GM19438 (cell line): Measurements from ENCODE around the gene FRMD4A.

Experiments used
- ATAC-seq: cut with Tn5 transposase; IDR thresholded peaks from one replicate; pipeline ENCODE4 v1.9.1; 2021; ENCODE audit warnings: low read depth; ENCODE audit not compliant: unreplicated experiment

The FRMD4A gene

DNA sequence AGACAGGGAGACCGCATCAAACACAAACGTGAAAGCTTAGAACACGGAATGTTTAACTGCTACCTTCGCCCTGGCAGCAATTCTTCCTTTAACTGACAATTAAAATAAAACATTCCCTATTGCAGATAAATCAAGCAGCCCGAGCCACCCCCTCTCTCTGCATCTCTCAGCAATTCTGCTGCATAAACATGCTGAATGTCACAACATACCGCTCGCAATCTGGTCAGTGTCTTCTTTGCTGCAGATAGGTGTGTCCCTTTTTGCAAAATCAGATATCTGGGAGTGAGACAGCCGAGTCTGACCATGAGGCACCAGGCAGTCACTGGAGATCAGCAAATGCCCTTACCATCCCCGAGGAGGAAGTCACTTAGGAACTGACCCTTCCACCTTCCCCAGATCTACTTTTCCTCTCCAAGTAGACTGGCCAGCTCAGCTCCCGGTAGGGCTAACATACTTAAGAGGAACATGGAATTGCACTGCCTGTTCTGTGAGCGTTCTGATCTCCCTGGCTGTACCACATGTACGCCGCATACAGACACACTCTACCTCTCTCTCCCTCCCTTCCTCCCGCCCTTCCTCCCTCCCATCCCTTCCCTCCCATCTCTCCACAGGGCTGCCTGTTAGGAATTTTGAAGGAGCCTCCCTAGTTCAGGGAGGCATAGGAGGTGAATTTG is at the start of gene FRMD4A:
Gene FRMD4A (minus strand): TSS at position 537 of the 674 bp plus-strand sequence.
- no peak for ATAC-seq

DNA sequence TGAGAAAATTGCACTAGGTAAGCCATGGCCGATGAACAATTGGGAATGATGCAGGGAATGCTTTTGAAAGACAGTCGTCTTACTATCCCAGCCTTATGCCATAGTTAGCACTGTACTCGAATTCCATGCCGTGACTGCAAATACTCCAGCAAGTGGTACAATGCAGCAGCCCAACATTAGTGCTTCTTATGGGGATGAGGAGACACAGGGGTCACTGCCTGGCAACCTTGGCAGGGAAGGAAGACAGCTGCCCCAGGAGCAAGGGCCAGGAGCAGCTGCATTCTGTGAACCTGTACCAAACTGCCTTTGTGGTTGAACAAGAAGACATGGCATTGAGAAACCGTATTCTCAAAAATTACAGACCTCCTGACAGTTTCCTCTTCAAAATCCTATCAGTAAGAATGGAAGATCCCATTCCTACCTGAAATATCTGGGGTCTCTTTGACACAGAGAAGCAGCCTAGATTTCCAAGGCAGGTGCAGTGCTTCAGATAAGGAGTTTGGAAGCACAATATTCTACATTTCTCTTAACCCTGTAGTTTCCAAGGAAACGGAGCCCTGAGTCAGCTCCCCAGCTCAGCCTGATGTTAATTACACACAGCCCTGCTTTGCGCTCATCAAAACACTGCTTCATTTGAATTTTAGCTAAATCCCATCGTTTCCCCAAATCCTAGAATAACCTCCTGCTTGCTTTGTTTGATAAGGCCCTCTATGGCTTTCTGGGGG is 49.0 kb upstream of the FRMD4A start:
- ATAC-seq = no peak

DNA sequence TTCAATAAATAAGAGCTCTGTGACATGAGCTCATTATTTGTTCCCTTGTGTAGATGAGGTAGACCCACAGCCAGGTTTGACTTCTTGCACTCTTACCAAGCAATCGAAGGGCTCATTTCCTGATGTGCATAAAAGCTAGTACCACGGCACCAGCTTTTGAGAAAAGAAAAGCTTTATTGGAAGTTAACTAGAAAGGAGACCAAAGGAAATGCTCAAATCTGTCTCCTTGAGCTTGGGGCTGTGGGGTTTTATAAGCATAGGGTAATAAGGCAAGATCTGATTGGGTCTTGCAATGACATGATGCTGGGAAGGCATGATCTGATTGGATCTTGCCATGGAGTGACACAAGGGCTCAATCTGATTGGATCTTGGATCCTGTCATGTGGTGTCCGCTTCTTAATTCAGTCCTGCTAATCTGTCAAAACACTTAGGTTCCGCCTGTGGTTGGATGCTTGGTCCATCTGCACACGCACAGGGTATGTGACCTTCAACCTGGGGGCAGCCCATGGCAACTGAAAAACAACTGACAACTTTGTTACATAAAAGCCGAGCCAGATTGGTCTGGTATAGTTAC is 47.8 kb upstream of the FRMD4A start:
- no peak for ATAC-seq

DNA sequence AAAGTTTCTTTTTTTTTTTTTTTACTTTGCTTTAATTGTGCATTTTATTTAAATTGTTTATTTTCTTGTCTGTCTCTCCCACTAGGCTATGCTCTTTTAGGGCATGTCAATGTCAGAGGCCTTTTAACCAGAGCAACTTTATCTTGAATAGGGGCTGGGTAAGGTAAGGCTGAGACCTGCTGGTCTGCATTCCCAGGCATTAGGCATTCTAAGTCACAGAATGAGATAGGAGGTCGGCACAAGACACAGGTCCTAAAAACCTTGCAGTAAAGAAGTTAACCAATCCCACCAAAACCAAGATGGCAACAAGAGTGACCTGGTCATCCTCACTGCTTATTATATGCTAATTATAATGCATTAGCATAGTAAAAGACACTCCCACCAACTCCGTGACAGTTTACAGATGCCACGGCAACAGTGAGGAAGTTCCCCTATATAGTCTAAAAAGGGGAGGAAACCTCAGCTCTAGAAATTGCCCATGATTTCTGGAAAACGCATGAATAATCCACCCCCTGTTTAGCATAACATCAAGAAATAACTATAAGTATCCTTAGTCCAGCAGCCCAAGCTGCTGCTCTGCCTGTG is 47.0 kb upstream of the FRMD4A start:
- ATAC-seq = no peak

DNA sequence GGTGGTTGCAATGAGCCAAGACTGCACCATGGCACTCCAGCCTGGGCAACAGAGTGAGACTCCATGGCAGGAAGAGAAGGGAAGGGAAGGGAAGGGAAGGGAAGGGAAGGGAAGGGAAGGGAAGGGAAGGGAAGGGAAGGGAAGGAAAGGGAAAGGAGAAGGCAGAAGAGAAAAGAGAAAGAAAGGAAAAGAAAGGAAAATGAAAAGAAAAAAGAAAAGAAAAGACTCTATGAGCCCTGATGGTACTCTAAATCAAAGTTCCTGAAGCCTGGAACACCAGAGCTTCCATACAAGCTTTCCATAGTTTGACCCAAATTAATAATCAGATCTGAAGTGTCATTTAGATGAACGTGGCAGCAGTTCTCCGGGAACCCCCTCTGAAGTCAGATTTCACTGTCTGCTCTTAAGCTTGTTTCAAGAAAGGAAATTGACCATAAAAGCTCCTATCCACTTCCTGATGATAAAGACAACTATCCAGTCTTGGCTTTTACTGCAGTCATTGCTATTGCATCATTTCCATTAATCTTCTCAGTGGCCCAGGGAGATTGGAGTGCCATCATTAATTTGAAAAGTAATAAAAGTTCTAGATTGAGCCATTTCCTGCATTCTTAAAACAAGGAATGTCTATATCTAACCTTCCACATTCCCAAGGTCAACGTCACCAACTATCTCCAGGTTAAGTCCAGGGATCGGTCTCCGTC is 44.2 kb upstream of the FRMD4A start:
- no peak for ATAC-seq

DNA sequence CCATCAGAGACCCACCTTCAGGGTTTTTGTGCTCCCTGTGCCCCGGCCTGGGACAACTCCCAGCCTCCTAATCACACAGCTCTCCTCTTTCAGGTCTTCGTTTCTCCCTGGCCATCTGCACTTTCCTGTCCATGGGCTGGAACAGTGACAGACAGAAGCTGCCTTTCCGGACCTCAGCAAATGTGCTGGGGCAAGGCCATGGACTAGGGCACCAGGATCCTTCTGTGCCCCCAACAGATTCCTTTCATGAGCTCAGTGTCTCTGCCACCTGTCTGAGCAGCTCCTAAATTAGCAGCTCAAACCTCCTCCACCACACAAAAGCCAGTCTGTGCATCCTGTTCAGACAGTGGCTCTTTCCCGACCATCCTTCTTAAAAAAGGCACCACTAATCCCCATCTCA is 41.9 kb upstream of the FRMD4A start:
- ATAC-seq = no peak

DNA sequence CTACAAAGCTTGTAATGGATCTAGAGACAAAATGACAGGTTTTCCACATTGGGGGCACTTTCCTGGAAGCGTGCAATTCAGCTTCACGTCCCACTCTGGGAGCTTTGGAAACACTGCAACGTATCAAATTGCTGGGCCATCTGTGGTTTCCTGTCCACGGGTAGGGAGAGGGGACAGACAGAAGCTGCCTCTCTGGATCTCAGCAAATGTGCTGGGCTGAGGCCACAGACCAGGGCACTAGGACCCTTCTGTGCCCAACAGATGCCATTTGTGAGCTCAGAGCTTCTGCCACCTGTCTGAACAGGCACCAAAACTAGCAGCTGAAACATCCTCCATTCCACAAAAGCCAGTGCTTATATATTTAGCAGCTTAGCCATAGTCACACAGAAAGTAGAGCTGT is 40.9 kb upstream of the FRMD4A start:
- no peak for ATAC-seq

DNA sequence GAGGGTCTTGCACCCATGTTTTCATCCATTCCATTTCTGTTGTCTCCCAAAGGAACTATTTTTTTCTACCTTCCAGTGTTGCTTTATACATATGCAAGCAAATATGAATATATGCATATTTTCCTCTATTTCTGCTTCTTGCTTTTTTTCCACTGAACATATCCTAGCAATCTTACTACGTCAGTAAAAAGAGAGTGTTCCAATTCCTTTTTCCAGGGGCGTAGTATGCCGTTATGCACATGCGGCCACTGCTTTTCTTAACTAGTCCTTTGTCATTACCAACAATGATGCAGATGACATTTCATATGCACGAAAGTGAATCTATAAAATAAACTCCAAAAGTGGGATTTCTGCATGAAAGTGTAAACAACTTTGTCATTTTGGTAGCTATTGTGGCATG is 40.2 kb upstream of the FRMD4A start:
- ATAC-seq = no peak

DNA sequence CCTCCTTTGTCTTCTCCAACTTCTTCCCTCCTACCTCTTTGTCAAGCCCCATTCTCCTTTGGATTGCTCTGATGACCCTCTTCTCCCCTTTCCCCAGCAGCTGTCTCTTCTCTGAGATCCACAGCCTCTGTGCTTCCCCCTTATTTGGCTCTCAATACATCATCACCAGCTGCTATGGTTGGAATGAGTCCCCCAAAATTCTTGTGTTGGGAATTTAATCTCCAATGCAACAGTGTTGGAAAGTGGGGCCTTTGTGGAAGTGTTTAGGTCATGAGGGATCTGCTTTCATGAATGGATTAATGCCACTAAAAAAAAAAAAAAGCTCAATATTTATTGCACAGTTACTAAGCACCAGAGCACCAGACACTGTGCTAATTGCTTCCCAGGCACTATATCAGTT is 39.2 kb upstream of the FRMD4A start:
- no peak for ATAC-seq

DNA sequence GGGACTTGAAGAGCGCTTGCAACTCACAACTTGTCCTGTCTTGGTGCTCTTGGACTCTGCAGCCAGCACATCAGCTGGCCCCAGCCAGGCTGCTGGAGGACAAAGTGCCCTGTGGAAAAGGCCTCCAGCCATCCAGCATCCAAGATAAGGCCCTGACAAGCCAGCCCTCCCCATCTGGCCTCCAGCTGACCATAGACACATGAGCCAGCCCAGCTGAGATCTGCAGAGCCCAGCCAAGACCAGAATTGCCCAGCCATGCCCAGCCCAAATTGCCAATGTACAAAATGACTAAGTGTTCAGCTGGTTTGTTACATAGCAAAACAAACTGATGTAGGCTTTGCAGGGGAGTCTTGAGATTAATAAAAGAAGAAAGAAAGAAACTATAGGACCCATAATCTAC is 36.0 kb upstream of the FRMD4A start:
- no peak for ATAC-seq

DNA sequence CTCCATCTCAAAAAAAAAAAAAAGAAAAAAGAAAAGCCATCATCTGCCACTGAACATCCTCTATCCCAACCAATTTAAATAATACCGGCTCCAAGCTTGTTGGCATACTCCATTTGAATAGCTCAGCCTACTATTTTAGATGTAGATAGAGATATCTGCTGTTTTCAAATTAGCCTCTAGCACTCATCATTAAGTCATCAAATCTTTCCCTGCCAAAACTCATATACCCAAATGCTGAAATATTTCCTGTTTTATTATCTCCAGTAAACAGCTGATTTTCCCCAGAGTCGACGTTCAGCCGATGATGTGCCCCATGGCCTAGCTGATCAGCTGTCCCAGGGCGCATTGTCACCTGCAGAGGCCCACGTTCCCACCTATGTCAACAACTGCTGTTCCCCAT is 34.5 kb upstream of the FRMD4A start:
- no peak for ATAC-seq

DNA sequence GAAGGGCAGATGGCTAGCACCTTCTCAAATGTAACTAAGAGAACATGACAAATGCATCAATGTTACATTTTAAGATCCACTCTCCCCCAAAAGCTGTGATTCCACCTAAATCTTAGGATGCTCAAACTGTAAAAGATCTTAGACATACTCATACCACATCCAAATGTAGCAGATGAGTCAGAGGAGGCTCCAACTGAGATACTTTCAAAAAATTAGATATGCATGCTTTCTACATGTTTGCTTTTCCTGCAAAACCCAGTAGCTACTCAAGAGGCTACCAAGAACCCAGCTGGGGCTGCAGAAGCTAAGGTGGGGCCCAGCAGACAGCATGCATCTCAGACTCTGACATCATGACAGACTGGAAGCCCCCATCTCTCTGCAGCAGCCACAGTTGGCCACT is 31.4 kb upstream of the FRMD4A start:
- no peak for ATAC-seq

DNA sequence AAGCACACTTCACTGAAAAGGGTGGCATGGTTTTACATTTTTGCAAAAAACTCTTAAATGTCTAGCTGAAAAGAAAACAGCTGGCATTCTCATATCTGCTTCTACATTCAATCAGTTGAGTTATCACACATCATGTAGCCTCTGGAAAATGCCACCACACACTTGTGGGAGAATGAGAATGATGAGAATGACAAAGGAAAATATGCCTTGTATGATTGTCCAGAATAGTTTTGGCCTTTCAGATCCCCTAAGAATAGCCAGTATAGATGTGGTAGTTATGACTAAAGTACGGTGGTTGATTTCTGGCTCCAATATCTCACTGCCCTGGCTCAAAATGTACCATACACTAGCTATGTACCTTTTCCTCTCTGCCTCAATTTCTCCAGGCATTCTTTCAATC is 30.2 kb upstream of the FRMD4A start:
- no peak for ATAC-seq

DNA sequence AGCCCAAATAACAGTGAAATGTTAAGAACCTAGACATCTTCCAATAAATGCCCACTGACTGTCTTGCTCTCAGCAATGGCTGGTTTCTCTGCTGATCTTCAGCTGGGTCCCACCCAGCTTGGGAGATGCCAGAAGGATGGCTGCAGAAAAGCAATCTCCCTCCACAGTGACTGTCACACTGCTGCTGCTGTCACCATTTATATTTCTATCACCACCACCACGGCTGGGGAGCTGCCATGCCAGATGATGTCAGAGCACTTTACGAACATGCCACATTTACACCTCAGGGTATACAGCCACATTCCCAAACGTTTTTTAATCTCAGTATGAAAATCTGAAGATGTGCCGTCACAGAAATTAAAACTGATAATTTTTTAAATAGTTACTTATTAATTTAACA is 29.8 kb upstream of the FRMD4A start:
- ATAC-seq = no peak

DNA sequence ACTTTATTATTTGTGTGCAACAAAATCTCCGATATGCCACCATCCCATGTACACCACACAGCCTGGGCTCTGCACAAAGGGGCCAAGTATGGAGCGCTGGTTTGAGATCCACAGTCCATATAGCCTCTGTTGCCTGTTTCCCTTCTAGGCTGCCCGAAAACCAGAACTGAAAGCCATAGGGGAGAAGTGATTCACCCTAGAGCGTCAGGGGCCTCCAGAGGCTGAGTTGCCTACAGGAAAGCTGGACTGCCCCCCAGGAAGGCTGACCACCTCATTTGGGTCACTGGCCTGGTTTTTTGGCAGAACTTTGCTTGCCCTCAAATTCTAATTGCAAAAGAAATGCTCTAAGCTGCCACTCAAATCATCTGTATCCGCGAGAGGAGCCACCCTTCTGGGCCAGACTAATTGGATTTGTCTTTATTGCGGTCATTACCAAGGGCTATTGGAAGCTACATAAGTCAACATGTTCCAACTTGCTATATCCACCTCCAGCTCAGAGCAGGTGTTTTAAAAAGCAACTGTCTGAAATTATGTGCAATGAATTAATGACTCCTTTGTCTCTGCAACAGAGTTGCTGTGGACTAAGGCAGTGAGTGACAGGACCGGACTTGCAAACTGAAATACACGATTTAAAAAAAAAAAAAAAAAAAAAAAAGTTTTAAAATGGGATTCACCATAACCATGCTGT is 28.3 kb upstream of the FRMD4A start:
- ATAC-seq = no peak

DNA sequence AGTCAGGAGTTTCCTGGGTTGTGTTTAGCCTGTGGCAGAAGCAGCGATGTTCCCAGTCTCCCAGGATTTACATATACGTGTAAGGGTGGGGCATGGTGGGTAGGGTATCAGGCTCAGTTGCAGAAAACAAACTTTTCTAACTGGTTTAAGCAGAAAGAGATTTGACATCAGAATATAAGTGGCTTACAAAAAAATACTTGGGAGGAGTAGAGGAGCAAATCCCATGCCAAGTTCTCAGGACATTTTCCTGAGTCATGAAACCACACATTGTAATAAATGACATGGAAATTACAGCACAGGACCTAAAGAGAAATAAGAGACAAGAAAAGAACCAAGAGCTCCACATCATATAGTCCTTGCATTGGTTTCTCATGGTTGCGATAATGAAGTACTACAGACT is 26.2 kb upstream of the FRMD4A start:
- no peak for ATAC-seq

DNA sequence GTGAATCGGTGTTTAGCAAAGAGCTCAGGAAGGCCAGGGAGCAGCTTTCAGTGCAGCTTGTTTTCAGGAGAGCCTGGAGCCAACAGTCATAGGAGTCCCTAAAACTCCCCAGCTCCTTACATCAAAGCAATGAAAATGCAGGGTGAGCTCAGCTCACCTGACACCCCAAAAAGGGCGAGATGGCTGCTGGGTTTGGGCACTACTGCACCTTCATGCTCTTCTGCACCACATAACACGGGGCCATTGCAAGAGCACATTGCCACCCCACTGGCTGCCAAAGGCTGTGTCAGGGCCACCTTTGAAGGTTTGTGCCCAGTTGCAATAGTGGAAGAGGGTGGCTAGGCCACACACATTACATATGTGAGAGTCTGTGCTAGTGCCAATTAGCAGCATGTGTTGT is 25.0 kb upstream of the FRMD4A start:
- ATAC-seq = no peak

DNA sequence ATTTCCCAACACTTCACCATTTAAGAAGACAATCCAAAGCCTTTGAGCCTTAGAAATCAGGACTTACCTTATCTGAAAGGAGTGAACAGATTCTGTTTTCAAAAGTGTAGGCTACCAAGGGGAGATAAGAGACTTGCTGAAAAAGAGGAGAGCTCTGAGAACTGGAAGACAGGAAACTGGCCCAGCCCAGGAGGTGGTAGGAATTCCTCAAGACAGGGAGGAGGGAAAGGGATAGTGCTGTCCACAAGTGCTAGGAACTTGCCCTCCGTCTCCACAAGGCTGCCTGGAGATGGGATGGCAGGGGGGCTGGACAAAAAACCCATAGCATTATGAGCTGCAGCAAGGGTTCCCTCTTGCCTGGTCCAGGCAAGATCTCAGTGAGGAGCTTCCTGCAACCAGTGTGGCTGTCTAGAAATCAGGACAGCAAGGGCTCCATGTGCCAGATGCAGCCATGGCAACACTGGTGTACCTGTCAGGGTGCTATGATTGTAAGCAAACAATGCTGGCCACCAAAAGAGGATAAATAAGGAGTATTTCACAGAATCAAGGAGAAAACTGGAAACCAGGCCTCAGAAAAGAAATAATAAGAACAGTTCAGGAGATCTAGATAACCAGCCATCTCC is 22.7 kb upstream of the FRMD4A start:
- no peak for ATAC-seq

DNA sequence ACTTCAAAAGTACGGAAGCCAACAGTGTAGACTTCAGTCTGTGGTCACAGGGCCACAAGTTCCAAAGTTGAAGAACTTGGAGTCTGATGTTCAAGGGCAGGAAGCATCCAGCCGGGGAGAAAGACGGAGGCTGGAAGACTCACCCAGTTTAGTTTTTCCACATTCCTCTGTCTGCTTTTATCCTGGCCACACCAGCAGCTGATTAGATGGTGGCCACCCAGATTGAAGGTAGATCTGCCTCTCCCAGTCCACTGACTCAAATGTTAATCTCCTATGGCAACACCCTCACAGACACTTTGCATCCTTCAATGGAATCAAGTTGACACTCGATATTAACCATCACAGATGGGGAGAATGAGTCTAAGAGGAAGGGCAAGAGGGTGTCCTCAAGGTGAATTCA is 19.3 kb upstream of the FRMD4A start:
- ATAC-seq = no peak

DNA sequence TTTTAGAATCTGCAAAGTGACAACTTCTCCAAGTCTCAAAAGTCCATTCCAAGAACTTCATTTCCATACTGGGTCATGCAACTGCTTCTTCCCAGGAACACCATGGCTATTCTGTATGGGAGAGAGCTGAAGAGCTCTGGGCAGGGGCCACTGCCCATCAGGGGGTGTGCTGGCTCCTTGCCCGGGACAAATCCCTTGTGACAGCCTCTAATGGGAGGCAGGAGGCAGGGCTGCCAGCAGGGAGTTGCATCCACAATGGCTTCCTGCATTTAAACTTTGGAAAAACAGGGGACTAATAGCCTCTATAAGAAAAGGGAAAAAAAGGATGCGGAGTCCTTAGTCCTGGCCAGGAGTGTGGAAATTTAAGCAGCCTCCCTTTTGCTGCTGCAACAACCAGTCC is 18.4 kb upstream of the FRMD4A start:
- ATAC-seq = no peak
